Mucosa of descending colon (tissue), 3 donors: ENCODE measurements around the gene ULK1. TPM values are rescaled to one million over a fixed set of nuclear protein-coding genes. Genes with fewer than 3 reads are reported as not detected.

Experiments
- ATAC-seq: fragments of 200-7000 bp; cut with Tn5 transposase; one replicate; pipeline ENCODE4 v1.9.1; 2020; ENCODE audit warnings: mild to moderate bottlenecking, moderate library complexity
- DNase-seq, 3 donors: peaks; one replicate each; pipeline ENCODE4 v3.0.0-alpha.2; 2020
- H3K36me3 ChIP-seq: fragments of 200-600 bp; one replicate; pipeline ENCODE4 v1.8.0; 2021; ENCODE audit warnings: low read depth, mild to moderate bottlenecking
- H3K4me1 ChIP-seq: fragments of 200-600 bp; one replicate; pipeline ENCODE4 v1.8.0; 2021; ENCODE audit warnings: low read depth, mild to moderate bottlenecking
- H3K4me3 ChIP-seq: fragments of 200-600 bp; one replicate; pipeline ENCODE4 v1.8.0; 2021; ENCODE audit warnings: mild to moderate bottlenecking
- H3K9me3 ChIP-seq: fragments of 200-600 bp; one replicate; pipeline ENCODE4 v1.8.0; 2021; ENCODE audit warnings: mild to moderate bottlenecking
- CTCF ChIP-seq: fragments of 200-600 bp; IDR thresholded peaks from one replicate; pipeline ENCODE4 v1.8.0; 2022; ENCODE audit warnings: antibody characterized with exemption, mild to moderate bottlenecking
- intact Hi-C, 2 donors: fragments of 100-400 bp; cut with DNase I in 1 of 2; cut with micrococcal nuclease in 1 of 2; formaldehyde crosslinking; loops; one replicate each; pipeline versions ENCODE4 v1.11.0 to v1.11.1; 2022; cut with DNase I, micrococcal nuclease
- total RNA-seq, 3 donors: library from RNA; stranded (reverse); fragmentation: NEBNext Ultra II Directional in 2 of 3; extraction: Animal tissue kit (Norgen Biotek cat#: 25700) in 2 of 3; gene quantifications; one replicate each; pipeline versions ENCODE4 v1.2.1 to v1.2.4, GENCODE V29; 2021 to 2023
- donor health status: DM: no; HTN: no; CAD: no; lungs with moderate emphysema.
- donor health status: DM: no; HTN: no; CAD: no.
- donor health status: DM: no; HTN: yes; CAD: no.

ULK1 gene
- total RNA-seq, 3 donors from 2014 or later, result 20.0 to 60.4 (median 28.3) TPM

DNA sequence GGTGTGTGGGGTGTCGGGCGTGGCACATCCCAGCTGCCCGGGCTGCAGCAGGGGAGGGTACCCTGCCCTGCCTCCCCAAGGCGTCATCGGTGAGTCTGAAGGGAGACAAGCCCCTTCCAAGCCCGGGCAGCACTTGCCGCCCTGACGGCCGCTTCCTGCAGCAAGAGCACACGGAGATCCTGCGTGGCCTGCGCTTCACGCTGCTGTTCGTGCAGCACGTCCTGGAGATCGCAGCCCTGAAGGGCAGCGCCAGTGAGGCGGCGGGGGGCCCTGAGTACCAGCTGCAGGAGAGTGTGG lies 24.6 kb downstream of the ULK1 start:
- H3K9me3 ChIP-seq, result no peaks in the 10 kb centered on the region
- TF ChIP-seq CTCF, result no peak
- intact Hi-C loops, result no loop called here
- no peaks in the 10 kb centered on the region for H3K4me1 ChIP-seq
- no peaks in the 10 kb centered on the region for H3K36me3 ChIP-seq
- no peak for ATAC-seq
- H3K4me3 ChIP-seq, result no peak overlapping the region
- no peak for DNase-seq

DNA sequence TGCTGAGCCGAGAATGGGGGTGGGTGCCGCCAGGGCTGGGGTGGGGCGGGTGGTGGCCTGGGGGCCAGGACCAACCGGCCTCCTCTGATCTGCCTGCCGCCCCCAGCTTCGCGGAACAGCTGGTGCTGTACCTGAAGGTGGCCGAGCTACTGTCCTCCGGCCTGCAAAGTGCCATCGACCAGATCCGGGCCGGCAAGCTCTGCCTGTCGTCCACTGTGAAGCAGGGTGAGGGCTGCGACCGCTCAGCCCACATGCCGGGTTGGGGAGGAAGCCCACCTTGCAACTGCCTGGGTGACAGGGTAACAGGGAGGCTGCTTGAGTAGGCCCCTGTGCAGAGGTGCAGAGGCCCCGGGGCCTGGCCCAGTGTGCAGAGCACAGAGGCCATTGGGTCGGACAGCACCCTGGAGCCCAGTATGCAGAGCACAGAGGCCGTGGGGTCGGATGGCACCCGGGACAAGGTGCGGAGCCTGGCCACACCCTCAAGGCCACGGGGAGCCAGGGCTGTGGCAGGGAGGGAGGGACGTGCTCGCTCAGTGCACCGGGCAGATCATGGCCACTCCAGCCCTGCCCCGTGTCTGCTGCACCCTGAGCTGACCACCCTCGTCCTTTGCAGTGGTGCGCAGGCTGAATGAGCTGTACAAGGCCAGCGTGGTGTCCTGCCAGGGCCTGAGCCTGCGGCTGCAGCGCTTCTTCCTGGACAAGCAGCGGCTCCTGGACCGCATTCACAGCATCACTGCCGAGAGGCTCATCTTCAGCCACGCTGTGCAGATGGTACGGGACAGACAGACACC lies 25.1 kb downstream of the ULK1 start:
- no peaks in the 10 kb centered on the region for H3K9me3 ChIP-seq
- H3K4me1 ChIP-seq, result no peaks in the 10 kb centered on the region
- ATAC-seq (no peak), DNase-seq (no peak)
- intact Hi-C loops, result no loop called here
- no peak for TF ChIP-seq CTCF
- H3K36me3 ChIP-seq, result no peaks in the 10 kb centered on the region
- H3K4me3 ChIP-seq, result no peak overlapping the region

DNA sequence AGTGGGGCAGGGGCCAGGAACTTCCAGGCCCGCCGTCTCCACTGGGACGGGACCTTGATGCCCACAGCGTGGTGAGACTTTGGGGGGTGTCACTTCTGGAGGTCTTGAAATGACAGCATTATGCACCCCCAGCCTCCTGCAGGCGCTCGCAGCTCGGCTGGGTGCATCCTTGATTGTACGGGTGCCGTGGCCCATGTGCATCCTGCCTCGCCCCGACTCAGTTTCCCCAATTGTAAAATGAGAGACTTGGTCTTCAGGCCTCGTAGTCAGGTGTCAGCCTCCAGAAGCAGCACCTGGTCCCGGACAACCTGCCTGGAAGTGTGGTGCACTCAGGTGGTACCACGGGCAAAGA lies 25.7 kb downstream of the ULK1 start:
- DNase-seq (no peak), ATAC-seq (no peak)
- no peaks in the 10 kb centered on the region for H3K4me1 ChIP-seq
- no peak for TF ChIP-seq CTCF
- no peaks in the 10 kb centered on the region for H3K36me3 ChIP-seq
- no peak overlapping the region for H3K4me3 ChIP-seq
- intact Hi-C loops, result no loop called here
- H3K9me3 ChIP-seq, result no peaks in the 10 kb centered on the region

GRCh38 chr12:131920902-131921840 lies 26.7 kb downstream of the ULK1 start:
- Histone ChIP-seq H3K4me3 (no peak overlapping the region), H3K4me1 (no peaks in the 10 kb centered on the region), H3K36me3 (no peaks in the 10 kb centered on the region), H3K9me3 (no peaks in the 10 kb centered on the region)
- TF ChIP-seq CTCF, result no peak
- intact Hi-C loops, result no loop called here
- ATAC-seq, result no peak
- no peak for DNase-seq

DNA sequence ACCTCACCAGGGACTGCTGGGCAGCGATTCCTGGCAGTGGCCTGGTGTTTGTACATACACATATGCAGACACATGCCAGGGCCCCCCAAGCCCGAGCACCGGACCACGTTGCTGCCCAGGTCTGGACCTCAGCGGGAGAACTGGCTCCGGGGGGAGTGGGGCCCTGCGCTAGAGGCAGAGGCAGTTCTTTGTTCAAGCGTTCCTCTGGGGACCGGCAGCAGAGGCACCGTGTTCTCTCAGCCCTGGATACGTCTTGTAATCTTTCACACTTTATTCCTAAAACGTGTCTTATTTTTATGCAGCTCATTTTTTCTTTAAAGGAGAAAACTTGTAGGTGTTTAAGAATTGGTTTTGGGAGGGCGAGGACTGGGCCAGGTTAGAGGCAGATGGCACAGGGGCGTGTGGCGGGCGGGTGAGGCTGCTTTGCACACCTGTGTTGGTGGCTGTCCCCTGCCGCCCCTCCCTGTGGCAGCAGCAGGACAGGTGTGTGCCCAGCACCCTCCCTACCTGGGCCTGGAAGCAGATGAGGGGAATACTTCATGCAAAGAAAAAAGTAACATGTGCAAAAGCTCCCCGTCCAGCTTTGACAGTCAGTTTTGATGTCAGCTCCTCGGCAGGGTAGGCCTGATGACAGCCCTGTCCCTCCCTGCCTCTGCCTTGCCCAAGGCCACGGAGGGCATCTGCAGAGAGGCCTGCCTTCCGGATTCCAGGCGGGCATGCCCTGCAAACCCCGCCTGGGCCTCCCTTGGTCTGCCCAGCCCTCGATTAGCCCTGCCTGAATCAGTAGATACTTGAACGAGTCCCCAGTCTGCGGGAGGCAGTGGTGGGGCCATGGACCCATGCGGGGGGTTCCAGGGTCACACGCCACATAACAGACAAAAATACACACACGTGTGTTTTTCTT lies 27.7 kb downstream of the ULK1 start:
- no peaks in the 10 kb centered on the region for H3K36me3 ChIP-seq
- intact Hi-C loops, result no loop called here
- no peaks in the 10 kb centered on the region for H3K9me3 ChIP-seq
- TF ChIP-seq CTCF, result no peak
- no peaks in the 10 kb centered on the region for H3K4me1 ChIP-seq
- ATAC-seq (peak; percentile 25), DNase-seq (no peak)
- no peak overlapping the region for H3K4me3 ChIP-seq
